HCT116 (cell line): Measurements from ENCODE around the gene RASL10A. TPM values are rescaled to one million over a fixed set of nuclear protein-coding genes. Genes with fewer than 3 reads are reported as not detected.

ENCODE experiments used
- ATAC-seq: fragments of 200-7000 bp; cut with Tn5 transposase; 2 replicates; pipeline ENCODE4 v1.9.1; 2020; ENCODE audit warnings: mild to moderate bottlenecking, moderate library complexity
- BruUV-seq: library from RNA; stranded (reverse); fragments of 400-500 nt; replicated peaks from 2 replicates; lab custom pipeline; 2021; lab: Mats Ljungman, UMichigan
- CTCF ChIA-PET: fragments of 300-600 bp; sonication (Branson Sonifier 250); formaldehyde crosslinking; loops from one replicate; lab custom pipeline; 2021; ENCODE audit warnings: antibody characterized with exemption; lab: Charles Lee
- POLR2A ChIA-PET: fragments of 300-600, 350-600 bp; sonication (Branson Sonifier 250); formaldehyde crosslinking; loops from one replicate; lab custom pipeline; 2021; ENCODE audit warnings: antibody characterized with exemption; lab: Charles Lee
- RAD21 ChIA-PET, 2 experiments: fragments of 300-600 bp; sonication (Branson Sonifier 250); formaldehyde crosslinking; loops; one replicate each; lab custom pipeline; 2023; ENCODE audit warnings: low total read pairs in 2 of 2; ENCODE audit not compliant: uncharacterized antibody in 2 of 2, unreplicated experiment in 2 of 2, low non-redundant PET in 1 of 2; lab: Charles Lee
- DNase-seq: peaks from one replicate; pipeline ENCODE4 v3.0.0-alpha.2; 2010; ENCODE audit warnings: low read depth, low spot score
- H2AFZ ChIP-seq: fragments of 200-600 bp; shearing (Covaris generic), sonication (generic); 2 replicates; pipeline ENCODE4 v1.6.1; 2017; ENCODE audit warnings: low read depth, mixed run types, mixed read lengths, antibody characterized with exemption, low read length; ENCODE audit not compliant: poor library complexity, severe bottlenecking
- H3K27ac ChIP-seq: 2 replicates; pipeline ENCODE4 v1.5.1; 2012; ENCODE audit warnings: low read depth, low read length
- H3K27me3 ChIP-seq: fragments of 200-600 bp; sonication (generic); 2 replicates; pipeline ENCODE4 v1.6.1; 2016; ENCODE audit warnings: mixed run types, low read length, mixed read lengths; ENCODE audit not compliant: insufficient read depth
- H3K36me3 ChIP-seq, 2 experiments: fragments of 200-500 bp in 1 of 2; fragments of 200-600 bp in 1 of 2; sonication (Bioruptor generic) in 1 of 2; sonication (generic) in 1 of 2; 2 replicates each; pipeline versions ENCODE4 v1.5.1 to v1.6.1; 2014 to 2016; ENCODE audit warnings: low read length in 2 of 2, inconsistent platforms in 1 of 2, mixed read lengths in 1 of 2, mixed run types in 1 of 2; ENCODE audit not compliant: insufficient read depth in 2 of 2, control insufficient read depth in 1 of 2
- H3K4me1 ChIP-seq, 2 experiments: fragments of 200-600 bp in 1 of 2; sonication (generic) in 1 of 2; 2 replicates each; pipeline versions ENCODE4 v1.5.1 to v1.6.1; 2012 to 2017; ENCODE audit warnings: low read length in 2 of 2, inconsistent platforms in 1 of 2, mild to moderate bottlenecking in 1 of 2, mixed read lengths in 1 of 2, mixed run types in 1 of 2, moderate library complexity in 1 of 2; ENCODE audit not compliant: insufficient read depth in 2 of 2, control insufficient read depth in 1 of 2
- H3K4me2 ChIP-seq: fragments of 200-600 bp; sonication (generic); 2 replicates; pipeline ENCODE4 v1.6.1; 2017; ENCODE audit warnings: mixed run types, low read length, mixed read lengths
- H3K4me3 ChIP-seq, 2 experiments: fragments of 200-600 bp in 1 of 2; sonication (generic) in 1 of 2; replicated peaks in 1 of 2; 2 replicates each; pipeline ENCODE4 v1.5.1; 2011 to 2016; ENCODE audit warnings: low read length in 2 of 2, control low read depth in 1 of 2, low read depth in 1 of 2, mild to moderate bottlenecking in 1 of 2, mixed read lengths in 1 of 2, mixed run types in 1 of 2
- H3K79me2 ChIP-seq: fragments of 200-600 bp; sonication (generic); 2 replicates; pipeline ENCODE4 v1.6.1; 2017; ENCODE audit warnings: mild to moderate bottlenecking, mixed run types, low read length, moderate library complexity, mixed read lengths; ENCODE audit not compliant: insufficient read depth
- H3K9ac ChIP-seq: fragments of 200-600 bp; sonication (generic); 2 replicates; pipeline ENCODE4 v1.6.1; 2016; ENCODE audit warnings: low read length, mixed read lengths
- H3K9me2 ChIP-seq: fragments of 200-600 bp; sonication (generic), shearing (Covaris generic); 2 replicates; pipeline ENCODE4 v1.6.1; 2017; ENCODE audit warnings: mixed run types, mild to moderate bottlenecking, moderate library complexity; ENCODE audit not compliant: insufficient read depth
- H3K9me3 ChIP-seq, 2 experiments: fragments of 200-500 bp in 1 of 2; fragments of 200-600 bp in 1 of 2; sonication (Bioruptor generic) in 1 of 2; sonication (generic) in 1 of 2; 2 replicates each; pipeline ENCODE4 v1.6.1; 2014 to 2017; ENCODE audit warnings: low read length in 2 of 2, mixed read lengths in 2 of 2, inconsistent platforms in 1 of 2, low read depth in 1 of 2, mild to moderate bottlenecking in 1 of 2, mixed run types in 1 of 2, moderate library complexity in 1 of 2; ENCODE audit not compliant: control insufficient read depth in 1 of 2, insufficient read depth in 1 of 2
- H4K20me1 ChIP-seq: fragments of 200-600 bp; sonication (generic), shearing (Covaris generic); 2 replicates; pipeline ENCODE4 v1.6.1; 2017; ENCODE audit warnings: mixed run types, mild to moderate bottlenecking, moderate library complexity; ENCODE audit not compliant: insufficient read depth
- ATF3 ChIP-seq: IDR thresholded peaks from 2 replicates; pipeline ENCODE4 v1.6.1; 2012
- CEBPB ChIP-seq: IDR thresholded peaks from 2 replicates; pipeline ENCODE4 v1.6.1; 2012; ENCODE audit warnings: low read depth
- EGR1 ChIP-seq: IDR thresholded peaks from 2 replicates; pipeline ENCODE4 v1.6.1; 2012; ENCODE audit warnings: low read depth
- EZH2 ChIP-seq: fragments of 200-600 bp; sonication (generic); IDR thresholded peaks from 2 replicates; pipeline ENCODE4 v1.6.1; 2017; ENCODE audit warnings: antibody characterized with exemption, mixed run types
- EZH2phosphoT487 ChIP-seq: fragments of 200-600 bp; IDR thresholded peaks from 2 replicates; pipeline ENCODE4 v1.6.1; 2018; ENCODE audit warnings: antibody characterized with exemption, borderline replicate concordance
- JUND ChIP-seq: IDR thresholded peaks from 2 replicates; pipeline ENCODE4 v1.6.1; 2012
- POLR2A ChIP-seq: IDR thresholded peaks from 2 replicates; pipeline ENCODE4 v1.7.0; 2011; ENCODE audit warnings: borderline replicate concordance; ENCODE audit not compliant: insufficient read depth, insufficient read length; ENCODE audit errors: extremely low read depth
- RAD21 ChIP-seq: IDR thresholded peaks from 2 replicates; pipeline ENCODE4 v1.6.1; 2012; ENCODE audit warnings: low read depth, mild to moderate bottlenecking
- REST ChIP-seq: IDR thresholded peaks from 2 replicates; pipeline ENCODE4 v1.6.1; 2012; ENCODE audit warnings: low read depth
- SIN3A ChIP-seq: IDR thresholded peaks from 2 replicates; pipeline ENCODE4 v1.6.1; 2012; ENCODE audit warnings: low read depth
- SP1 ChIP-seq: IDR thresholded peaks from 2 replicates; pipeline ENCODE4 v1.6.1; 2012; ENCODE audit warnings: low read depth
- SRF ChIP-seq: IDR thresholded peaks from 2 replicates; pipeline ENCODE4 v1.6.1; 2012; ENCODE audit warnings: low read depth
- TCF7L2 ChIP-seq: IDR thresholded peaks from 2 replicates; pipeline ENCODE4 v1.7.0; 2011; ENCODE audit warnings: borderline replicate concordance, inconsistent platforms; ENCODE audit not compliant: insufficient read depth, insufficient read length; ENCODE audit errors: extremely low read depth
- ZNF274 ChIP-seq: fragments of 200-500 bp; sonication (Bioruptor generic); IDR thresholded peaks from 2 replicates; pipeline ENCODE4 v1.6.1; 2014; ENCODE audit warnings: mild to moderate bottlenecking, low read depth, low read length, inconsistent platforms
- intact Hi-C: fragments of 100-400 bp; cut with micrococcal nuclease; formaldehyde crosslinking; loops from 2 replicates; pipeline ENCODE4 v1.10.0; 2022
- total RNA-seq: library from RNA; stranded (reverse); gene quantifications from one replicate; pipeline ENCODE4 v1.2.1, GENCODE V29; 2021; ENCODE audit not compliant: unreplicated experiment
- TF ChIP-seq, protein P1 (sequence below), 3 experiments: fragments of 200-600 bp in 1 of 3; sonication (generic) in 1 of 3; IDR thresholded peaks in 2 of 3; conservative IDR thresholded peaks in 1 of 3; 2 replicates each; pipeline ENCODE4 v1.5.1; 2012 to 2017; ENCODE audit warnings: low read depth in 2 of 3, low read length in 2 of 3, antibody characterized with exemption in 1 of 3, borderline replicate concordance in 1 of 3, control low read depth in 1 of 3, mild to moderate bottlenecking in 1 of 3, mixed read lengths in 1 of 3, mixed run types in 1 of 3, moderate library complexity in 1 of 3; ENCODE audit not compliant: insufficient read depth in 1 of 3

Gene RASL10A
- total RNA-seq, 1 experiment from 2014 or later: 0.96 TPM

DNA sequence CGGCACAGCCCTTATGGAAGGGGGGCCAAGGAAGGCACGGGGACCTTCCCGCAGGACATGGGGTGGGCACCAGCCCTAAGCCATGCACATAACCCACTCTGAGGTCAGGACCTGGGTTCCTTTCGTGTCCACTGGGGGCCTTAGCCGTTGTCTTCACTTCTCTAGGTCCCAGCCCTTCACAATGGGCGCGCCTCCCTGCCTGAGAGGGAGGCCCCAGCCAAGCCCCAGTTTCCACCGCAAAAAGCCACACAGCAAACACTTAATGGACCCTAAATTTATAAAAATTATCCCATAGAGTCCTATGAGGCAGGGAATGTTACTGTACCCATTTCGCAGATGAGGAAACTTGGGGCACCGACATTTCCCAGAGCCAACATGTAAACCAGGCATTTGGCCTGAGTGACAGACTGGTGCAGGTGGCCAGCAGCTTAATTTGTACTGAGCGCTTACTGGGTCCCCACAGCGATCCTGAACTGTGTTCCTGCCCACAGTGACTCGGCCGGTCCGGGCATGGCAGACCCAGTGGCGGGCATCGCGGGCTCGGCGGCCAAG lies 7.8 kb downstream of the RASL10A start:
- no peaks in the 10 kb centered on the region for H4K20me1 ChIP-seq
- H3K9ac ChIP-seq: peak overlapping the region; percentile 73
- no peaks in the 10 kb centered on the region for H3K9me2 ChIP-seq
- peaks cover 7% of the 10 kb centered on the region; the same call in 1 of the 2 replicates for H3K79me2 ChIP-seq
- peak overlapping the region; percentile 74 to 84 for H3K4me3 ChIP-seq
- TF ChIP-seq TCF7L2: no peak
- no peak for TF ChIP-seq SP1
- no peak for TF ChIP-seq RAD21
- TF ChIP-seq EZH2phosphoT487: no peak
- TF ChIP-seq ATF3: no peak
- TF ChIP-seq, protein P1, sequence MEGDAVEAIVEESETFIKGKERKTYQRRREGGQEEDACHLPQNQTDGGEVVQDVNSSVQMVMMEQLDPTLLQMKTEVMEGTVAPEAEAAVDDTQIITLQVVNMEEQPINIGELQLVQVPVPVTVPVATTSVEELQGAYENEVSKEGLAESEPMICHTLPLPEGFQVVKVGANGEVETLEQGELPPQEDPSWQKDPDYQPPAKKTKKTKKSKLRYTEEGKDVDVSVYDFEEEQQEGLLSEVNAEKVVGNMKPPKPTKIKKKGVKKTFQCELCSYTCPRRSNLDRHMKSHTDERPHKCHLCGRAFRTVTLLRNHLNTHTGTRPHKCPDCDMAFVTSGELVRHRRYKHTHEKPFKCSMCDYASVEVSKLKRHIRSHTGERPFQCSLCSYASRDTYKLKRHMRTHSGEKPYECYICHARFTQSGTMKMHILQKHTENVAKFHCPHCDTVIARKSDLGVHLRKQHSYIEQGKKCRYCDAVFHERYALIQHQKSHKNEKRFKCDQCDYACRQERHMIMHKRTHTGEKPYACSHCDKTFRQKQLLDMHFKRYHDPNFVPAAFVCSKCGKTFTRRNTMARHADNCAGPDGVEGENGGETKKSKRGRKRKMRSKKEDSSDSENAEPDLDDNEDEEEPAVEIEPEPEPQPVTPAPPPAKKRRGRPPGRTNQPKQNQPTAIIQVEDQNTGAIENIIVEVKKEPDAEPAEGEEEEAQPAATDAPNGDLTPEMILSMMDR (IDR thresholded peaks at IDR 0.05 in 2 of 3, conservative IDR thresholded peaks at IDR 0.05 in 1 of 3; ENCODE audit: borderline replicate concordance in 1 of 3, insufficient read depth in 1 of 3, low read depth in 2 of 3, low read length in 2 of 3): no peak
- TF ChIP-seq POLR2A: no peak
- no peak for TF ChIP-seq SRF
- no peak for TF ChIP-seq ZNF274
- TF ChIP-seq EGR1: no peak
- TF ChIP-seq EZH2: no peak
- TF ChIP-seq JUND: no peak
- no peak for TF ChIP-seq SIN3A
- TF ChIP-seq REST: no peak
- no peak for TF ChIP-seq CEBPB
- H3K4me2 ChIP-seq: peak overlapping the region; percentile 96
- RAD21 ChIA-PET: no interaction called here
- ATAC-seq (no peak), DNase-seq (no peak)
- peaks cover 45 to 68% of the 10 kb centered on the region in 2 experiments for H3K4me1 ChIP-seq
- H3K9me3 ChIP-seq: no peaks in the 10 kb centered on the region
- intact Hi-C loops: no loop called here
- CTCF ChIA-PET: no interaction called here
- H2AFZ ChIP-seq: no peak overlapping the region
- H3K27ac ChIP-seq: peak overlapping the region; percentile 81
- no peaks in the 10 kb centered on the region for H3K27me3 ChIP-seq
- BruUV-seq: TSS peak; percentile 33
- no peaks in the 10 kb centered on the region for H3K36me3 ChIP-seq
- POLR2A ChIA-PET: no interaction called here
